ENCODE data around the gene SMLR1. TPM values are rescaled to one million over a fixed set of nuclear protein-coding genes. Genes with fewer than 3 reads are reported as not detected.

SMLR1 gene
- total RNA-seq, 1 donor, result not detected

DNA sequence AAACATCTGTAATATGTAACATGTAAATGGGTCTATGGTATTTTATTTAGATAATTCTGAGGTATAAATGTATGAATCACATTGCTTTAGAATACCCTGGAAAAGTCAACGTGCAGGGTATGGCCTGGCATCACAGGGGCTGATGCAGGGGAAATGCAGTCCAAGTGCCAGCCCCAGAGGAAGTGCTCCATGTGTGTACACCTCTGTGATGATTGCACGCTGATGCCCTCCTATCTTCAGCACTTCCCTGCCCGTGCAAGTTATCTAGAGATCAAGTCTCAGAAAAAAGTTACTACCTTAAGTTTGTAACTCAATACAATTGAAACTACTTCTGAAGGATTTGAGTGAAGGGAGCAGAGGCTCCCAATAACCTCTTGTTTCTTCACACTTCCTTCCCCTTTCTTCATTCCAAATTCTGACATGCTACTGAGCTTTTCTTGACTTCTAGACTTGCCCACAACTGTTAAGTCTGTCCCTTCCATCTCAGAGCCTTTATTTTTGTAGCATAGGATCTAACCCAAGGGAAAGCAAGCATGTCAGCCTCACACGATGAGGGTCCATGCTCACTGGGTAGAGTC, 2.2 kb downstream of the SMLR1 start:
- H3K36me3 ChIP-seq (ENCODE audit: insufficient read depth, low read length), result no peaks in the 10 kb centered on the region
- no peaks in the 10 kb centered on the region for H4K20me1 ChIP-seq (ENCODE audit: insufficient read depth, low read length)
- H3K4me1 ChIP-seq (ENCODE audit: insufficient read depth, low read length), result no peaks in the 10 kb centered on the region
- no peak overlapping the region for H3K4me2 ChIP-seq (ENCODE audit: insufficient read depth, low read length)
- no peaks in the 10 kb centered on the region for H3K79me2 ChIP-seq (ENCODE audit: insufficient read depth, low read length)
- H3K4me3 ChIP-seq (ENCODE audit: insufficient read depth, low read length), result no peak overlapping the region
- TF ChIP-seq, protein P1, sequence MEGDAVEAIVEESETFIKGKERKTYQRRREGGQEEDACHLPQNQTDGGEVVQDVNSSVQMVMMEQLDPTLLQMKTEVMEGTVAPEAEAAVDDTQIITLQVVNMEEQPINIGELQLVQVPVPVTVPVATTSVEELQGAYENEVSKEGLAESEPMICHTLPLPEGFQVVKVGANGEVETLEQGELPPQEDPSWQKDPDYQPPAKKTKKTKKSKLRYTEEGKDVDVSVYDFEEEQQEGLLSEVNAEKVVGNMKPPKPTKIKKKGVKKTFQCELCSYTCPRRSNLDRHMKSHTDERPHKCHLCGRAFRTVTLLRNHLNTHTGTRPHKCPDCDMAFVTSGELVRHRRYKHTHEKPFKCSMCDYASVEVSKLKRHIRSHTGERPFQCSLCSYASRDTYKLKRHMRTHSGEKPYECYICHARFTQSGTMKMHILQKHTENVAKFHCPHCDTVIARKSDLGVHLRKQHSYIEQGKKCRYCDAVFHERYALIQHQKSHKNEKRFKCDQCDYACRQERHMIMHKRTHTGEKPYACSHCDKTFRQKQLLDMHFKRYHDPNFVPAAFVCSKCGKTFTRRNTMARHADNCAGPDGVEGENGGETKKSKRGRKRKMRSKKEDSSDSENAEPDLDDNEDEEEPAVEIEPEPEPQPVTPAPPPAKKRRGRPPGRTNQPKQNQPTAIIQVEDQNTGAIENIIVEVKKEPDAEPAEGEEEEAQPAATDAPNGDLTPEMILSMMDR (IDR thresholded peaks at IDR 0.05; ENCODE audit: extremely low read depth, low read depth, low read length), result no peak
- no peaks in the 10 kb centered on the region for H3K9me3 ChIP-seq (ENCODE audit: low read depth, low read length)
- DNase-seq (ENCODE audit: insufficient read length, low spot score, missing footprints), result no peak
- no peaks in the 10 kb centered on the region for H3K27me3 ChIP-seq (ENCODE audit: insufficient read depth, low read length)
- no peak overlapping the region for H3K27ac ChIP-seq (ENCODE audit: low read depth, low read length)
- H2AFZ ChIP-seq (ENCODE audit: low read length), result no peak overlapping the region

DNA sequence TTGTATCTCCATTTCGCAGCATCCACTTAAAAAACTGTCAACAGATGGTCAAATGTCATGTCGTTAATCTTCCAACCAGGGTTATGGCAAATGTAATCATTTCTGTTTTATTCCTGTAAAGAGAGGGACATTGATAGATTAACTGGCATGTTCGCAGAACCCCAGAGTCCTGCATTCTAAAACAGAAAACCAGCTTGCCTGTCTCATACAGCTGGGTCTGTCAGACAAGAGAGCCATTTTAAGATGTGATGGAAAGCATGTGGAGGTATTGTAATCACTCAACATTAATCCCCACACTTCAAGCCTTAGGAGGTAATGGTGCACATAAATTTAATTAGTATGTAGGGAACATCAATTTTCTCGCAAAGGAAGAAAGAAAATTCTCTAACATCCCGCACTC, 4.4 kb downstream of the SMLR1 start:
- Histone ChIP-seq H3K36me3 (ENCODE audit: insufficient read depth, low read length) (no peaks in the 10 kb centered on the region), H3K27ac (ENCODE audit: low read depth, low read length) (no peak overlapping the region), H3K9me3 (ENCODE audit: low read depth, low read length) (no peaks in the 10 kb centered on the region), H3K79me2 (ENCODE audit: insufficient read depth, low read length) (no peaks in the 10 kb centered on the region), H3K4me1 (ENCODE audit: insufficient read depth, low read length) (no peaks in the 10 kb centered on the region), H2AFZ (ENCODE audit: low read length) (no peak overlapping the region), H3K4me2 (ENCODE audit: insufficient read depth, low read length) (no peak overlapping the region), H4K20me1 (ENCODE audit: insufficient read depth, low read length) (no peaks in the 10 kb centered on the region), H3K27me3 (ENCODE audit: insufficient read depth, low read length) (no peaks in the 10 kb centered on the region), H3K4me3 (ENCODE audit: insufficient read depth, low read length) (no peak overlapping the region)
- no peak for DNase-seq (ENCODE audit: insufficient read length, low spot score, missing footprints)
- TF ChIP-seq, protein P1 (IDR thresholded peaks at IDR 0.05; ENCODE audit: extremely low read depth, low read depth, low read length), result no peak

DNA sequence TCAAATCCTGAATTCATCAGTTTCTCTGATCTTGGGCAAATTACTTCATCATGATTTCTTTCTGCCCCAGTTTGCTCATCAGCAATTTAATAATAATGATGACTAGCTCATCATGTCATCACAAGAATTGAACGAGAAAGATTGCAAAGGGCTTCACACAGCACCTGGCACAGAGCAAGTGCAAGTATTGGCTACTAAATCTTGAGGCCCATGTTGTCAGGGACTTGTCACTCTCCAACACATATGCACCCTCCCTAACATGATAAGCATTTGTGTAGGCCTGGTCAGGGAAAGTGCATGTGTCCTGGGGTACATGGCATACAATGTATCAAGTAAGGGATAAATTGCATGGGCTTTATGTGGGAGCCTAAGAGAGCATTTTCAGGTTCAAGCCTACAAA, 6.4 kb downstream of the SMLR1 start:
- no peak overlapping the region for H3K4me2 ChIP-seq (ENCODE audit: insufficient read depth, low read length)
- no peak for DNase-seq (ENCODE audit: insufficient read length, low spot score, missing footprints)
- H4K20me1 ChIP-seq (ENCODE audit: insufficient read depth, low read length), result no peaks in the 10 kb centered on the region
- no peak overlapping the region for H3K27ac ChIP-seq (ENCODE audit: low read depth, low read length)
- H3K36me3 ChIP-seq (ENCODE audit: insufficient read depth, low read length), result no peaks in the 10 kb centered on the region
- no peaks in the 10 kb centered on the region for H3K27me3 ChIP-seq (ENCODE audit: insufficient read depth, low read length)
- no peaks in the 10 kb centered on the region for H3K79me2 ChIP-seq (ENCODE audit: insufficient read depth, low read length)
- H3K9me3 ChIP-seq (ENCODE audit: low read depth, low read length), result no peaks in the 10 kb centered on the region
- no peaks in the 10 kb centered on the region for H3K4me1 ChIP-seq (ENCODE audit: insufficient read depth, low read length)
- no peak overlapping the region for H3K4me3 ChIP-seq (ENCODE audit: insufficient read depth, low read length)
- TF ChIP-seq, protein P1 (IDR thresholded peaks at IDR 0.05; ENCODE audit: extremely low read depth, low read depth, low read length), result no peak
- H2AFZ ChIP-seq (ENCODE audit: low read length), result no peak overlapping the region

DNA sequence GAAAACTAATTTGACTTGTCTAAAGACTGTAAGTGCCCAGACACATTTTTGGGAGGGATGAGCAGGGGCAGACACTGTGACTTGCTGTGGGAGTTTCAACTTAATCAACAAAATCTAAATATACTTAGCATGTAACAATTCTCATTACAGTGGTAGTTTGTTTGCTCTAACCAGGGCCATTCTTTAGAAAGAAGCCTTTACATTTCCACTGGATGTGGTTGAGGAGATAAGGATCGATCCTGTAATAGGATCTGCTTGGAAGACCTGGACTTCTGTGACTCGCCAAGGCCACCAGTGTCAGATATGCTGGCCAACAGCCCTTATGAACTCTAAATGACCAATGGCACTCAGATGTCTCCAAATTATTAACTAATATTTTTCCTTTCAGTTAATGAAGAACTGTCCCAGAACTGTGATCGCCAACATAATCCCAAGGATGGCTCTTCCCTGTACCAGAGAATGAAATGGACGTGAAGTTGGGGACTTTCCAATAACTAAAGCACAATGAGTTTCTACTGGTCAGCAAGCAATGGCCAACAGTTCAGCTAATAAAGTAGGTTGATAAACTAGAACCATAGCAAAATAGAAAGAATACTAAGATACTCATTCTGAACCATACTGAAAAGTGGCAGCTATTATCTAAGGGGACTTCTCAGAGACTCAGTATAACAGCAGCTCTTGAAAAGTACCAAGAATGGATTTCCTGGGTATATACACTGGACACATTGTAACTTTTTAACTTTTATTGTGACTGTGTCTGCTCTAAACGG, 7.5 kb downstream of the SMLR1 start:
- H3K27ac ChIP-seq (ENCODE audit: low read depth, low read length), result no peak overlapping the region
- TF ChIP-seq, protein P1 (IDR thresholded peaks at IDR 0.05; ENCODE audit: extremely low read depth, low read depth, low read length), result no peak
- H3K4me2 ChIP-seq (ENCODE audit: insufficient read depth, low read length), result no peak overlapping the region
- H2AFZ ChIP-seq (ENCODE audit: low read length), result no peak overlapping the region
- no peaks in the 10 kb centered on the region for H4K20me1 ChIP-seq (ENCODE audit: insufficient read depth, low read length)
- H3K36me3 ChIP-seq (ENCODE audit: insufficient read depth, low read length), result no peaks in the 10 kb centered on the region
- no peak for DNase-seq (ENCODE audit: insufficient read length, low spot score, missing footprints)
- H3K4me3 ChIP-seq (ENCODE audit: insufficient read depth, low read length), result no peak overlapping the region
- no peaks in the 10 kb centered on the region for H3K27me3 ChIP-seq (ENCODE audit: insufficient read depth, low read length)
- no peaks in the 10 kb centered on the region for H3K9me3 ChIP-seq (ENCODE audit: low read depth, low read length)
- H3K4me1 ChIP-seq (ENCODE audit: insufficient read depth, low read length), result no peaks in the 10 kb centered on the region
- H3K79me2 ChIP-seq (ENCODE audit: insufficient read depth, low read length), result no peaks in the 10 kb centered on the region
